ENCODE data around the gene KIAA2012.

DNA sequence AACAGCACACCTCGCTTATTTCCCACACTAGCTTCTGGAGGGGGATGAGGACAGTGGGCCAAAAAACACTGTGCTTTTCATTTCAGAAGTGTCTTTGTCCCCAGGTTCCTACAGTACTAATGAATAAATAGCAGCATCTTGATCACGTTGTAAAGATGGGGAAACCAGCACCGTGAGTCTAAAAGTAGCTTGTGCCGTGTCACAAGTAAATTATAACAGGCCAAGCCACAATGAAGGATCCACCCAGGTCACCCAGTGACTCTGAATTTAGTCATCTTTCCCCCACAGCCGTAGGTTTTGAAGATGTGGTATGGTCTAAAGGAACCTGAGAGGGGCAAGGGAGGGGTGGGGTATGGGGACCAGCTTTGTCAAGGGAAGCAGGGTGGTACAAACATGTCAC lies 30.6 kb upstream of the KIAA2012 start:
- TF ChIP-seq EZH2 (IDR thresholded peaks at IDR 0.05; ENCODE audit: borderline replicate concordance, insufficient read depth, low read depth, low read length, poor library complexity, severe bottlenecking) = no peak
- TF ChIP-seq, protein P1, sequence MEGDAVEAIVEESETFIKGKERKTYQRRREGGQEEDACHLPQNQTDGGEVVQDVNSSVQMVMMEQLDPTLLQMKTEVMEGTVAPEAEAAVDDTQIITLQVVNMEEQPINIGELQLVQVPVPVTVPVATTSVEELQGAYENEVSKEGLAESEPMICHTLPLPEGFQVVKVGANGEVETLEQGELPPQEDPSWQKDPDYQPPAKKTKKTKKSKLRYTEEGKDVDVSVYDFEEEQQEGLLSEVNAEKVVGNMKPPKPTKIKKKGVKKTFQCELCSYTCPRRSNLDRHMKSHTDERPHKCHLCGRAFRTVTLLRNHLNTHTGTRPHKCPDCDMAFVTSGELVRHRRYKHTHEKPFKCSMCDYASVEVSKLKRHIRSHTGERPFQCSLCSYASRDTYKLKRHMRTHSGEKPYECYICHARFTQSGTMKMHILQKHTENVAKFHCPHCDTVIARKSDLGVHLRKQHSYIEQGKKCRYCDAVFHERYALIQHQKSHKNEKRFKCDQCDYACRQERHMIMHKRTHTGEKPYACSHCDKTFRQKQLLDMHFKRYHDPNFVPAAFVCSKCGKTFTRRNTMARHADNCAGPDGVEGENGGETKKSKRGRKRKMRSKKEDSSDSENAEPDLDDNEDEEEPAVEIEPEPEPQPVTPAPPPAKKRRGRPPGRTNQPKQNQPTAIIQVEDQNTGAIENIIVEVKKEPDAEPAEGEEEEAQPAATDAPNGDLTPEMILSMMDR (IDR thresholded peaks at IDR 0.05) = no peak

All from B cell (primary cell).